SK-N-SH (cell line): ENCODE results near the gene POLR2C. TPM values are rescaled to one million over a fixed set of nuclear protein-coding genes. Genes with fewer than 3 reads are reported as not detected.

Experiments used
- CTCF ChIA-PET: fragments of 300-600, 350-600 bp; formaldehyde crosslinking; extraction: SDS; loops from one replicate; lab custom pipeline; 2021; lab: Yijun Ruan, JAX
- POLR2A ChIA-PET: fragments of 350-600 bp; sonication (Branson Sonifier 250); formaldehyde crosslinking; extraction: SDS; loops from one replicate; lab custom pipeline; 2020; ENCODE audit warnings: antibody characterized with exemption, inconsistent platforms; lab: Yijun Ruan, JAX
- DNase-seq: peaks from one replicate; pipeline ENCODE4 v3.0.0; 2012
- H2AFZ ChIP-seq: fragments of 200-600 bp; sonication (generic); 2 replicates; pipeline ENCODE4 v1.8.1; 2016; ENCODE audit warnings: antibody characterized with exemption, mild to moderate bottlenecking, low read depth
- H3F3A ChIP-seq: fragments of 200-600 bp; sonication (generic); replicated peaks from 2 replicates; pipeline ENCODE3; 2016; ENCODE audit warnings: antibody characterized with exemption, mild to moderate bottlenecking; ENCODE audit not compliant: insufficient read depth
- H3K27ac ChIP-seq, 2 experiments: fragments of 200-500 bp in 1 of 2; fragments of 200-600 bp in 1 of 2; sonication (Bioruptor generic) in 1 of 2; sonication (generic), shearing (Covaris generic) in 1 of 2; 2 replicates each; pipeline versions ENCODE4 v1.5.1 to v1.6.1; 2014 to 2016; ENCODE audit warnings: low read depth in 2 of 2, inconsistent platforms in 1 of 2, low read length in 1 of 2, mild to moderate bottlenecking in 1 of 2, mixed read lengths in 1 of 2
- H3K27me3 ChIP-seq: fragments of 200-600 bp; sonication (generic), shearing (Covaris generic); 2 replicates; pipeline ENCODE4 v1.6.1; 2016; ENCODE audit warnings: mixed run types; ENCODE audit not compliant: insufficient read depth
- H3K36me3 ChIP-seq, 2 experiments: fragments of 200-500 bp in 1 of 2; fragments of 200-600 bp in 1 of 2; sonication (Bioruptor generic) in 1 of 2; sonication (generic) in 1 of 2; replicated peaks in 1 of 2; 2 replicates each; pipeline versions ENCODE3 to v1.5.1; 2014 to 2016; ENCODE audit warnings: low read length in 1 of 2, mild to moderate bottlenecking in 1 of 2; ENCODE audit not compliant: insufficient read depth in 2 of 2, control insufficient read depth in 1 of 2
- H3K4me1 ChIP-seq, 2 experiments: fragments of 200-500 bp in 1 of 2; fragments of 200-600 bp in 1 of 2; sonication (Bioruptor generic) in 1 of 2; sonication (generic), shearing (Covaris generic) in 1 of 2; 2 replicates each; pipeline versions ENCODE4 v1.5.1 to v1.6.1; 2014 to 2016; ENCODE audit warnings: low read depth in 1 of 2, low read length in 1 of 2, mixed run types in 1 of 2; ENCODE audit not compliant: insufficient read depth in 2 of 2, control insufficient read depth in 1 of 2
- H3K4me2 ChIP-seq: fragments of 200-600 bp; sonication (generic), shearing (Covaris generic); 2 replicates; pipeline ENCODE4 v1.6.1; 2017; ENCODE audit warnings: mixed run types
- H3K4me3 ChIP-seq, 2 experiments: fragments of 200-500 bp in 1 of 2; fragments of 200-600 bp in 1 of 2; sonication (Bioruptor generic) in 1 of 2; sonication (generic), shearing (Covaris generic) in 1 of 2; 2 replicates each; pipeline versions ENCODE4 v1.5.1 to v1.8.1; 2014 to 2016; ENCODE audit warnings: low read depth in 2 of 2, inconsistent platforms in 1 of 2, low read length in 1 of 2, mild to moderate bottlenecking in 1 of 2, mixed read lengths in 1 of 2, moderate library complexity in 1 of 2
- H3K79me2 ChIP-seq: fragments of 200-600 bp; sonication (generic); 2 replicates; pipeline ENCODE4 v1.8.1; 2017; ENCODE audit warnings: mild to moderate bottlenecking; ENCODE audit not compliant: insufficient read depth
- H3K9ac ChIP-seq: fragments of 200-600 bp; sonication (generic); 2 replicates; pipeline ENCODE4 v1.6.1; 2017; ENCODE audit warnings: mixed run types
- H3K9me2 ChIP-seq: fragments of 200-600 bp; sonication (generic); 2 replicates; pipeline ENCODE4 v1.6.1; 2017; ENCODE audit warnings: mixed run types
- H3K9me3 ChIP-seq: fragments of 200-600 bp; sonication (generic); 2 replicates; pipeline ENCODE4 v1.6.1; 2017; ENCODE audit warnings: mixed run types, mild to moderate bottlenecking, moderate library complexity
- H4K20me1 ChIP-seq: fragments of 200-600 bp; sonication (generic); 2 replicates; pipeline ENCODE4 v1.6.1; 2017; ENCODE audit warnings: mild to moderate bottlenecking, mixed run types; ENCODE audit not compliant: insufficient read depth
- CHD2 ChIP-seq: fragments of 150-350 bp; IDR thresholded peaks from 2 replicates; pipeline ENCODE4 v1.6.1; 2018; ENCODE audit warnings: low read length; ENCODE audit not compliant: partially characterized antibody
- ELF1 ChIP-seq: IDR thresholded peaks from 2 replicates; pipeline ENCODE4 v1.4.0; 2012
- EP300 ChIP-seq, 2 experiments: IDR thresholded peaks; 2 replicates each; pipeline versions ENCODE4 v1.4.0 to v1.6.1; 2012; ENCODE audit warnings: borderline replicate concordance in 1 of 2, low read depth in 1 of 2, low read length in 1 of 2
- FOSL2 ChIP-seq: IDR thresholded peaks from 2 replicates; pipeline ENCODE4 v1.4.0; 2012; ENCODE audit warnings: low read depth, mild to moderate bottlenecking, moderate library complexity, borderline replicate concordance
- FOXM1 ChIP-seq: IDR thresholded peaks from 2 replicates; pipeline ENCODE4 v1.4.0; 2012; ENCODE audit warnings: low read depth, mild to moderate bottlenecking
- MXI1 ChIP-seq: IDR thresholded peaks from 2 replicates; pipeline ENCODE4 v1.6.1; 2012; ENCODE audit warnings: mild to moderate bottlenecking, low read depth, low read length, improper control_type of control experiment
- NFIC ChIP-seq: IDR thresholded peaks from 2 replicates; pipeline ENCODE4 v1.4.0; 2012; ENCODE audit warnings: borderline replicate concordance
- POLR2AphosphoS5 ChIP-seq: IDR thresholded peaks from 2 replicates; pipeline ENCODE4 v1.6.1; 2012; ENCODE audit warnings: low read depth, low read length
- RCOR1 ChIP-seq: fragments of 150-350 bp; IDR thresholded peaks from 2 replicates; pipeline ENCODE4 v1.6.1; 2017; ENCODE audit warnings: antibody characterized with exemption, low read length
- REST ChIP-seq: IDR thresholded peaks from 2 replicates; pipeline ENCODE4 v1.6.1; 2012; ENCODE audit warnings: mild to moderate bottlenecking, low read depth, low read length, moderate library complexity
- RFX5 ChIP-seq: IDR thresholded peaks from 2 replicates; pipeline ENCODE4 v1.6.1; 2012; ENCODE audit warnings: mild to moderate bottlenecking, improper control_type of control experiment, low read length
- RXRA ChIP-seq: IDR thresholded peaks from 2 replicates; pipeline ENCODE4 v1.4.0; 2012; ENCODE audit warnings: low read depth, mild to moderate bottlenecking, borderline replicate concordance
- SMC3 ChIP-seq: IDR thresholded peaks from 2 replicates; pipeline ENCODE4 v1.6.1; 2012; ENCODE audit warnings: low read depth, low read length, improper control_type of control experiment
- YY1 ChIP-seq: IDR thresholded peaks from 2 replicates; pipeline ENCODE4 v1.4.0; 2012; ENCODE audit warnings: low read depth, mild to moderate bottlenecking
- WGBS: methylation state at CpG from one replicate; pipeline ENCODE4 v1.1.6; 2017; ENCODE audit warnings: low lambda C conversion rate; 5-methylcytosine and 5-hydroxymethylcytosine counted together
- polyA plus RNA-seq, 3 experiments: library from polyadenylated mRNA; depleted of rRNA; stranded (reverse); fragments of >200 nt; gene quantifications; 2 replicates each; pipeline ENCODE4 v1.2.3, GENCODE V29; 2012
- TF ChIP-seq, protein P1 (sequence below): fragments of 200-600 bp; sonication (generic); IDR thresholded peaks from 2 replicates; pipeline ENCODE4 v1.6.1; 2017; ENCODE audit warnings: antibody characterized with exemption, mild to moderate bottlenecking, moderate library complexity
- TF ChIP-seq, protein P2 (sequence below): IDR thresholded peaks from 2 replicates; pipeline ENCODE4 v1.4.0; 2012; ENCODE audit warnings: low read depth

Gene POLR2C
- polyA plus RNA-seq, 1 of the 3 experiments (the other 2 are of a cell fraction): 160 TPM

- H3K27ac ChIP-seq: peak overlapping the region in 1 of 2 experiments; percentile 80; a peak in 1 of 4 replicates
- no peak overlapping the region for H3K4me3 ChIP-seq
- no peaks in the 10 kb centered on the region for H3K9me3 ChIP-seq
- 82% methylated on average over 10 of the region's 10 CpGs for WGBS
- peaks cover 0 to 21% of the 10 kb centered on the region in 2 experiments; a peak in 1 of 4 replicates for H3K4me1 ChIP-seq
- H3K9me2 ChIP-seq: no peaks in the 10 kb centered on the region
- TF ChIP-seq REST (no peak), EP300 (IDR thresholded peaks at IDR 0.05; ENCODE audit: borderline replicate concordance in 1 of 2, low read depth in 1 of 2, low read length in 1 of 2) (no peak), RFX5 (no peak), YY1 (no peak), NFIC (no peak), RXRA (no peak)
- POLR2A ChIA-PET: interaction anchor here (0.6 to 2.9 kb wide), 6 partner anchors 31 to 1106 kb away, joined by 3 to 8 read pairs (median 6); partner anchors contain the start of genes CIAPIN1, COQ9, DOK4 and POLR2C
- peaks cover 3 to 8% of the 10 kb centered on the region in 2 experiments for H3K36me3 ChIP-seq
- H3F3A ChIP-seq: no peaks in the 10 kb centered on the region
- H4K20me1 ChIP-seq: no peaks in the 10 kb centered on the region
- no peak overlapping the region for H2AFZ ChIP-seq
- CTCF ChIA-PET: interaction anchor here (0.9 to 23.0 kb wide), 6 partner anchors 9 to 216 kb away, joined by 4 to 426 read pairs (median 111); partner anchors contain the start of genes DOK4 and POLR2C
- no peak overlapping the region for H3K4me2 ChIP-seq
- H3K79me2 ChIP-seq: no peaks in the 10 kb centered on the region
- no peaks in the 10 kb centered on the region for H3K27me3 ChIP-seq
- H3K9ac ChIP-seq: no peak overlapping the region
- no peak for DNase-seq
These were observed 53.8 kb downstream of the POLR2C start for GRCh38 chr16:57516176-57516725.

GRCh38 chr16:57516773-57517172 lies 54.3 kb downstream of the POLR2C start:
- Histone ChIP-seq H3F3A (no peaks in the 10 kb centered on the region), H3K4me3 (no peak overlapping the region), H3K27ac (no peak overlapping the region), H3K36me3 (peaks cover 3 to 8% of the 10 kb centered on the region in 2 experiments), H3K79me2 (no peaks in the 10 kb centered on the region), H3K4me2 (no peak overlapping the region), H4K20me1 (no peaks in the 10 kb centered on the region), H3K9me2 (no peaks in the 10 kb centered on the region), H3K9ac (no peak overlapping the region), H3K9me3 (no peaks in the 10 kb centered on the region), H2AFZ (no peak overlapping the region)
- ChIA-PET CTCF (interaction anchor here (0.9 to 23.0 kb wide), 9 partner anchors 8 to 216 kb away, joined by 3 to 426 read pairs (median 4); partner anchors contain the start of genes DOK4 and POLR2C), POLR2A (interaction anchor here (0.6 to 2.9 kb wide), 8 partner anchors 31 to 1106 kb away, joined by 3 to 8 read pairs (median 6); partner anchors contain the start of genes CIAPIN1, COQ9, DOK4 and POLR2C)
- DNase-seq: no peak
- 95% methylated on average over 3 of the region's 3 CpGs for whole genome bisulfite sequencing
- TF ChIP-seq RCOR1 (no peak), ELF1 (no peak), SMC3 (no peak), FOXM1 (no peak), CHD2 (no peak), EP300 (IDR thresholded peaks at IDR 0.05; ENCODE audit: borderline replicate concordance in 1 of 2, low read depth in 1 of 2, low read length in 1 of 2) (no peak), FOSL2 (no peak), REST (no peak), MXI1 (no peak), POLR2AphosphoS5 (no peak)
- TF ChIP-seq, protein P1, sequence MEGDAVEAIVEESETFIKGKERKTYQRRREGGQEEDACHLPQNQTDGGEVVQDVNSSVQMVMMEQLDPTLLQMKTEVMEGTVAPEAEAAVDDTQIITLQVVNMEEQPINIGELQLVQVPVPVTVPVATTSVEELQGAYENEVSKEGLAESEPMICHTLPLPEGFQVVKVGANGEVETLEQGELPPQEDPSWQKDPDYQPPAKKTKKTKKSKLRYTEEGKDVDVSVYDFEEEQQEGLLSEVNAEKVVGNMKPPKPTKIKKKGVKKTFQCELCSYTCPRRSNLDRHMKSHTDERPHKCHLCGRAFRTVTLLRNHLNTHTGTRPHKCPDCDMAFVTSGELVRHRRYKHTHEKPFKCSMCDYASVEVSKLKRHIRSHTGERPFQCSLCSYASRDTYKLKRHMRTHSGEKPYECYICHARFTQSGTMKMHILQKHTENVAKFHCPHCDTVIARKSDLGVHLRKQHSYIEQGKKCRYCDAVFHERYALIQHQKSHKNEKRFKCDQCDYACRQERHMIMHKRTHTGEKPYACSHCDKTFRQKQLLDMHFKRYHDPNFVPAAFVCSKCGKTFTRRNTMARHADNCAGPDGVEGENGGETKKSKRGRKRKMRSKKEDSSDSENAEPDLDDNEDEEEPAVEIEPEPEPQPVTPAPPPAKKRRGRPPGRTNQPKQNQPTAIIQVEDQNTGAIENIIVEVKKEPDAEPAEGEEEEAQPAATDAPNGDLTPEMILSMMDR: no peak
- TF ChIP-seq, protein P2, sequence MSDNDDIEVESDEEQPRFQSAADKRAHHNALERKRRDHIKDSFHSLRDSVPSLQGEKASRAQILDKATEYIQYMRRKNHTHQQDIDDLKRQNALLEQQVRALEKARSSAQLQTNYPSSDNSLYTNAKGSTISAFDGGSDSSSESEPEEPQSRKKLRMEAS: no peak
- TF ChIP-seq, all 33 proteins: peak for 0
- Histone ChIP-seq H3K4me1 (peaks cover 0 to 21% of the 10 kb centered on the region in 2 experiments; a peak in 1 of 4 replicates), H3K27me3 (no peaks in the 10 kb centered on the region)
